NCI-H748 treated with DMSO at 0.1 percent for 48 hours (cell line): Measurements from ENCODE around the gene ARL4C.

Experiments
- DNase-seq: peaks from one replicate; lab custom pipeline; 2025; lab: John Stamatoyannopoulos, UW

Gene ARL4C

DNA sequence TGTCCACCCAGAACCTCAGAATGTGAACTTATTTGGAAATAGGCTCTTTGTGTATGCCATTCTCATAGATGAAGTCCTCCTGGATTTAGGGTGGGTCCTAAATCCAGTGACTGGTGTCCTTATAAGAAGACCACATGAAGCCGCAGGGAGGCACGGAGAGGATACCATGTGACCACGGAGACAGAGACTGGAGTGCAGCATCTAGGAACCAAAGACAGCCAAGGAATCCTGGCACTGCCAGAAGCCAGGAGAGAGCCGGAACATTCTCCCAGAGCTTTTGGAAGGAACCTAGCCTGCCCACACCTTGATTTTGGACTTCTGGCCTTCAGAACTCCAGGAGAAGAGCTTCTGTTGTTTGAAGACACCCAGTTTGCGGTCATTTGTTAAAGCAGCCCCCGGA is 49.7 kb downstream of the ARL4C start:
- DNase-seq = no peak

DNA sequence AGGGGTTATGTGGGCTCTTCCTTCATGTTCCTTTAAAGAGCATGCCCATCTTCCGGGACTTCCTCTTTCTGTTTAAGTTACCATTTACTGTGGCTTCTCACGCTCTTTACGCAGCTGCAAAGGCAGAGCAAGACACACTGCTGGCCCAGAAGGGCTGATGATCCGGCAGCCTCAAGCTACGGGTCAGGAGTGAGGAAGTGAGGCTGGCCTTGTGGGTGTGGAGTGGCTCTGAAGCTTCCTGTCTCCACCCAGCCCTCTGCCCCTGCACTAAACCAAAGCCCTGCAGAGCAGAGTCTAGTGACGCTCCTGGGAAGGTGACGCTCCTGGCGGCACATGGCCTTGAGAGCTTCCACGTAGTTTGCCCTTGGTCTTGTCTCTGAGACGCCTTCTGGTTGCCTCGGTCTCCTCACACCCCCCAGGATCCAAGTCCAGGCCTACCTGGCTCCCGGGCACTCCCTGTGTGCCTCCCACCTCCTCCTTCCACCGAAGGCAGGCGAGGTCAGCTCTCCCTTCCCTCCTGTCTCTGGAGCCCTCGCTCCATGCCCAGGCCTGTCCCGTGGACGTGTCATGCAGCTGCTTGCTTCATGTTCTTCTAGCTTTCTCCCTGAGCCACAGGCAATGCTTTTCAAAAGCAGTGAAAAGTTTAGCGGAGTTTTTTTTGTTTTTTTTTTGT is 50.3 kb downstream of the ARL4C start:
- DNase-seq = no peak

DNA sequence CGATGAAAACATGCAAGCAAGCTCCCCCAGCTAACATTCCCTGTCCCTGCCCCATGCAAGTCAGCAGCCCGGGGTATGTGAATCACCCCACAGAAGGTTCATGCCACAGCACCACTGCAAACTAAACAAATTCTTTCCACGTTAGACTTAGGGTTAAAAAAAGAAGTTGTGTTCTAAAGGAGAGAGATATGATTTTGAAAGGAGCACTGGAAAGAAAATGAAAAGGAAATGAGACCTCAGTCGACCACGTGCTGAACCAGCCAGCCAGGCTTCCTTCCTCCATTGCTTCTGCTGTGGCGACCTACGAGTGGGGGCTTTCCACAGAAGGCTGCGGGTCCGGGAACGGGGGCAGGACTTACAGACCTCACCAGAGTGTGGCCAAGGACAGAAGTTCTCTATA is 52.0 kb downstream of the ARL4C start:
- no peak for DNase-seq

DNA sequence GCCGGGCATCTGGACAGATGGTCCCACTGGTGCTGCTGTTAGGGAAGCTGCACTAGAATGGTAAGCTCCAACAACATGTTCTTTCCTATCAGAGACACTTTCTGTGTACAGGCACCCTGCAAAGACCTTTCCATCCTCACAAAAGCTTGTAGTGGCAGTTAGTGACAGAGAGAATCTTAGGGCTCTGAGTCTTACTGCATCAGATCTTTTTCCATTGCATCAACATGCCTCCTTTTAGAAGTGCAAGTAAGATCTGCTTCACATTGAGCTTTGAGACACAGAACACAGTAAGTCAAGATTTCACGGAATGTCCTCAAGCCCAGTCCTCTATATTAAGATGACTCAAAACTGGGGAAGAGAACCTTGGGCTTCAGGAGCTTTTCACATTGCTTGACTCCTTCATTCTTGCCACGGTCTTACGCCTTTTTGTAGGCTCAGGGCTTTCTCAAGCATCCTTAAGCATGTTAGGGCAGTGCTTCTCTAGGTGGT is 52.6 kb downstream of the ARL4C start:
- DNase-seq = no peak
